Colonic mucosa (tissue), 4 donors: Measurements from ENCODE around the gene PRMT7. TPM values are rescaled to one million over a fixed set of nuclear protein-coding genes. Genes with fewer than 3 reads are reported as not detected.

Source experiments
- DNase-seq: peaks from one replicate; pipeline ENCODE4 v3.0.0-alpha.2; 2020
- H3K27ac ChIP-seq: fragments of 200-600 bp; one replicate; pipeline ENCODE4 v1.8.0; 2021
- H3K27me3 ChIP-seq: fragments of 200-600 bp; one replicate; pipeline ENCODE4 v1.8.0; 2021
- H3K36me3 ChIP-seq: fragments of 200-600 bp; one replicate; pipeline ENCODE4 v1.8.0; 2021
- H3K4me1 ChIP-seq: fragments of 200-600 bp; one replicate; pipeline ENCODE4 v1.8.0; 2021; ENCODE audit warnings: mild to moderate bottlenecking
- H3K4me3 ChIP-seq: fragments of 200-600 bp; one replicate; pipeline ENCODE4 v1.8.0; 2021
- H3K9ac ChIP-seq, 2 donors: one replicate each; pipeline ENCODE4 v1.7.0; 2013; ENCODE audit warnings: control low read depth in 2 of 2, low read depth in 2 of 2, low read length in 2 of 2
- H3K9me3 ChIP-seq: fragments of 200-600 bp; one replicate; pipeline ENCODE4 v1.8.0; 2021
- CTCF ChIP-seq: fragments of 200-600 bp; IDR thresholded peaks from one replicate; pipeline ENCODE4 v1.8.0; 2022; ENCODE audit warnings: antibody characterized with exemption, mild to moderate bottlenecking
- intact Hi-C: fragments of 100-400 bp; cut with DNase I; formaldehyde crosslinking; loops from one replicate; pipeline ENCODE4 v1.14.1; 2022
- total RNA-seq, 2 donors: library from RNA; stranded (reverse); fragmentation: NEBNext Ultra II Directional in 1 of 2; extraction: Animal tissue kit (Norgen Biotek cat#: 25700) in 1 of 2; gene quantifications; one replicate each; pipeline ENCODE4 v1.2.1, GENCODE V29; 2021
- donor health status: healthy.
- donor health status: DM: no; HTN: no; CAD: no.
- donor health status: DM: no; HTN: no; CAD: no.

Gene PRMT7
- total RNA-seq, 2 donors from 2014 or later: 18.0 to 45.4 TPM

GRCh38 chr16:68404736-68405345 lies 94.0 kb downstream of the PRMT7 start:
- H3K9me3 ChIP-seq: no peaks in the 10 kb centered on the region
- no peaks in the 10 kb centered on the region for H3K36me3 ChIP-seq
- no peaks in the 10 kb centered on the region for H3K4me1 ChIP-seq
- TF ChIP-seq CTCF: no peak
- H3K27me3 ChIP-seq: no peaks in the 10 kb centered on the region
- no peak for DNase-seq
- H3K4me3 ChIP-seq: no peak overlapping the region
- intact Hi-C loops: no loop called here
- no peak overlapping the region for H3K27ac ChIP-seq
- no peak overlapping the region for H3K9ac ChIP-seq

- intact Hi-C loops: no loop called here
- Histone ChIP-seq H3K9me3 (no peaks in the 10 kb centered on the region), H3K27me3 (no peaks in the 10 kb centered on the region), H3K9ac (no peak overlapping the region), H3K4me3 (no peak overlapping the region), H3K27ac (no peak overlapping the region), H3K4me1 (no peaks in the 10 kb centered on the region), H3K36me3 (no peaks in the 10 kb centered on the region)
- no peak for TF ChIP-seq CTCF
- DNase-seq: no peak
Observed at GRCh38 chr16:68406458-68407152, 95.8 kb downstream of the PRMT7 start.

Other genes with a start within 250 kb of the PRMT7 start
- gene NFATC3, start 225.6 kb upstream of the PRMT7 start, total RNA-seq: 10 to 100 TPM; 22.5 to 29.3 TPM
- 100 to 1,000 TPM in 1 of 2 donors, 10 to 100 TPM in 1; 76.6 to 119 TPM for gene ESRP2, start 74.9 kb upstream of the PRMT7 start, total RNA-seq
- gene PLA2G15, start 65.6 kb upstream of the PRMT7 start, total RNA-seq: 10 to 100 TPM; 11.6 to 13.9 TPM
- 10 to 100 TPM; 22.0 to 42.2 TPM for gene SLC7A6, start 46.5 kb upstream of the PRMT7 start, total RNA-seq
- gene SLC7A6OS, start 73 bp upstream of the PRMT7 start, total RNA-seq: 10 to 100 TPM; 15.2 to 16.6 TPM
- gene SMPD3, start 137.5 kb downstream of the PRMT7 start, total RNA-seq: 10 to 100 TPM; 71.1 to 76.5 TPM
- gene ZFP90, start 228.3 kb downstream of the PRMT7 start, total RNA-seq: 10 to 100 TPM; 10.2 to 10.3 TPM